OCI-LY7 (cell line): ENCODE data around the gene GNG13. TPM values are rescaled to one million over a fixed set of nuclear protein-coding genes. Genes with fewer than 3 reads are reported as not detected.

ENCODE experiments used
- BruUV-seq: library from RNA; stranded (reverse); fragments of 400-500 nt; replicated peaks from 2 replicates; lab custom pipeline; 2021; lab: Mats Ljungman, UMichigan
- CTCF ChIA-PET: fragments of 300-600 bp; sonication (Branson Sonifier 250); formaldehyde crosslinking; loops from one replicate; lab custom pipeline; 2022; ENCODE audit warnings: antibody characterized with exemption; ENCODE audit not compliant: unreplicated experiment; lab: Charles Lee
- POLR2A ChIA-PET: fragments of 300-600 bp; sonication (Branson Sonifier 250); formaldehyde crosslinking; loops from one replicate; lab custom pipeline; 2022; ENCODE audit warnings: antibody characterized with exemption; lab: Charles Lee
- DNase-seq: peaks from one replicate; pipeline ENCODE4 v3.0.0-alpha.2; 2015; ENCODE audit warnings: low spot score
- H2AFZ ChIP-seq: fragments of 200-600 bp; sonication (generic), shearing (Covaris generic); 2 replicates; pipeline ENCODE4 v1.6.1; 2014; ENCODE audit warnings: mild to moderate bottlenecking, antibody characterized with exemption, low read length, moderate library complexity
- H3K27ac ChIP-seq: fragments of 200-600 bp; sonication (generic); 2 replicates; pipeline ENCODE4 v1.5.1; 2014; ENCODE audit warnings: mixed run types, low read depth, mild to moderate bottlenecking, moderate library complexity, low read length, inconsistent platforms; ENCODE audit not compliant: poor library complexity, severe bottlenecking
- H3K36me3 ChIP-seq: fragments of 200-600 bp; sonication (generic); 2 replicates; pipeline ENCODE4 v1.6.1; 2014; ENCODE audit warnings: mild to moderate bottlenecking, antibody characterized with exemption, low read length, moderate library complexity, mixed read lengths; ENCODE audit not compliant: insufficient read depth
- H3K4me1 ChIP-seq: fragments of 200-600 bp; sonication (generic); 2 replicates; pipeline ENCODE4 v1.5.1; 2014; ENCODE audit warnings: mild to moderate bottlenecking, low read length; ENCODE audit not compliant: insufficient read depth, poor library complexity, severe bottlenecking
- H3K4me2 ChIP-seq: fragments of 200-600 bp; sonication (generic); 2 replicates; pipeline ENCODE4 v1.6.1; 2014; ENCODE audit warnings: mild to moderate bottlenecking, low read length
- H3K4me3 ChIP-seq: fragments of 200-600 bp; sonication (generic); 2 replicates; pipeline ENCODE4 v1.5.1; 2014; ENCODE audit warnings: mild to moderate bottlenecking, low read depth, low read length; ENCODE audit not compliant: poor library complexity, severe bottlenecking
- H3K79me2 ChIP-seq: fragments of 200-600 bp; sonication (generic); 2 replicates; pipeline ENCODE4 v1.6.1; 2016; ENCODE audit warnings: low read depth, mild to moderate bottlenecking, low read length, moderate library complexity, mixed read lengths; ENCODE audit not compliant: insufficient read depth
- H3K9me2 ChIP-seq: fragments of 200-600 bp; sonication (generic); 2 replicates; pipeline ENCODE4 v1.6.1; 2016; ENCODE audit warnings: mild to moderate bottlenecking, low read length, mixed read lengths; ENCODE audit not compliant: insufficient read depth
- H3K9me3 ChIP-seq: fragments of 200-600 bp; sonication (generic); 2 replicates; pipeline ENCODE4 v1.6.1; 2014; ENCODE audit warnings: mild to moderate bottlenecking, mixed run types, low read length, mixed read lengths
- H4K20me1 ChIP-seq: fragments of 200-600 bp; sonication (generic); 2 replicates; pipeline ENCODE4 v1.6.1; 2014; ENCODE audit warnings: mild to moderate bottlenecking, antibody characterized with exemption, low read length, moderate library complexity, mixed read lengths; ENCODE audit not compliant: insufficient read depth
- EZH2phosphoT487 ChIP-seq: fragments of 200-600 bp; sonication (generic); IDR thresholded peaks from 2 replicates; pipeline ENCODE4 v1.6.1; 2018; ENCODE audit warnings: low read depth, borderline replicate concordance, mild to moderate bottlenecking, mixed run types, antibody characterized with exemption, low read length, moderate library complexity, mixed read lengths
- intact Hi-C: fragments of 100-400 bp; cut with micrococcal nuclease; formaldehyde crosslinking; loops from one replicate; pipeline ENCODE4 v1.10.0; 2022; ENCODE audit not compliant: unreplicated experiment
- total RNA-seq, 2 experiments: library from RNA; depleted of rRNA in 1 of 2; stranded (reverse); fragments of >200 nt in 1 of 2; shearing (Covaris generic) in 1 of 2; gene quantifications; 2 replicates each; pipeline ENCODE4 v1.2.3, GENCODE V29; 2014 to 2022
- TF ChIP-seq, protein P1 (sequence below): fragments of 200-600 bp; sonication (generic); conservative IDR thresholded peaks from 2 replicates; pipeline ENCODE4 v1.5.1; 2014; ENCODE audit warnings: mild to moderate bottlenecking, antibody characterized with exemption, low read length, moderate library complexity, mixed read lengths

Gene GNG13
- total RNA-seq, 2 experiments from 2014 or later: not detected

DNA sequence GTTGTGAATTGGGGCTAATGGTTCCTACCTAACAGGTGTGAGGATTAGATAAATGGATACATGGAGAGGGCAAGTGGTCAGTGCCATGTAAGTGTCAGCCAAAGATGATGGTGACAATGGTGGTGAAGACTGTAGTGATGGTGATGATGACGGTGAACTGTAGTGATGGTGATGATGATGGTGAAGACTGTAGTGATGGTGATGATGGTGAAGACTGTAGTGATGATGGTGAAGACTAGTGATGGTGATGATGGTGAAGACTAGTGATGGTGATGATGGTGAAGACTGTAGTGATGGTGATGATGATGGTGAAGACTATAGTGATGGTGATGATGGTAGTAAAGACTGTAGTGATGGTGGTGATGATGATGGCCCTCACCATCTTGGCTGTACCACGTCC lies 18.1 kb upstream of the GNG13 start:
- no peak overlapping the region for H3K4me2 ChIP-seq
- no peaks in the 10 kb centered on the region for H3K36me3 ChIP-seq
- TF ChIP-seq, protein P1, sequence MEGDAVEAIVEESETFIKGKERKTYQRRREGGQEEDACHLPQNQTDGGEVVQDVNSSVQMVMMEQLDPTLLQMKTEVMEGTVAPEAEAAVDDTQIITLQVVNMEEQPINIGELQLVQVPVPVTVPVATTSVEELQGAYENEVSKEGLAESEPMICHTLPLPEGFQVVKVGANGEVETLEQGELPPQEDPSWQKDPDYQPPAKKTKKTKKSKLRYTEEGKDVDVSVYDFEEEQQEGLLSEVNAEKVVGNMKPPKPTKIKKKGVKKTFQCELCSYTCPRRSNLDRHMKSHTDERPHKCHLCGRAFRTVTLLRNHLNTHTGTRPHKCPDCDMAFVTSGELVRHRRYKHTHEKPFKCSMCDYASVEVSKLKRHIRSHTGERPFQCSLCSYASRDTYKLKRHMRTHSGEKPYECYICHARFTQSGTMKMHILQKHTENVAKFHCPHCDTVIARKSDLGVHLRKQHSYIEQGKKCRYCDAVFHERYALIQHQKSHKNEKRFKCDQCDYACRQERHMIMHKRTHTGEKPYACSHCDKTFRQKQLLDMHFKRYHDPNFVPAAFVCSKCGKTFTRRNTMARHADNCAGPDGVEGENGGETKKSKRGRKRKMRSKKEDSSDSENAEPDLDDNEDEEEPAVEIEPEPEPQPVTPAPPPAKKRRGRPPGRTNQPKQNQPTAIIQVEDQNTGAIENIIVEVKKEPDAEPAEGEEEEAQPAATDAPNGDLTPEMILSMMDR: no peak
- TF ChIP-seq EZH2phosphoT487: no peak
- intact Hi-C loops: no loop called here
- no peak for DNase-seq
- H4K20me1 ChIP-seq: no peaks in the 10 kb centered on the region
- H3K9me2 ChIP-seq: no peaks in the 10 kb centered on the region
- H2AFZ ChIP-seq: no peak overlapping the region
- BruUV-seq: no TSS peak
- no peaks in the 10 kb centered on the region for H3K9me3 ChIP-seq
- ChIA-PET POLR2A (no interaction called here), CTCF (no interaction called here)
- no peak overlapping the region for H3K4me3 ChIP-seq
- no peak overlapping the region for H3K27ac ChIP-seq
- no peaks in the 10 kb centered on the region for H3K4me1 ChIP-seq
- H3K79me2 ChIP-seq: no peaks in the 10 kb centered on the region

DNA sequence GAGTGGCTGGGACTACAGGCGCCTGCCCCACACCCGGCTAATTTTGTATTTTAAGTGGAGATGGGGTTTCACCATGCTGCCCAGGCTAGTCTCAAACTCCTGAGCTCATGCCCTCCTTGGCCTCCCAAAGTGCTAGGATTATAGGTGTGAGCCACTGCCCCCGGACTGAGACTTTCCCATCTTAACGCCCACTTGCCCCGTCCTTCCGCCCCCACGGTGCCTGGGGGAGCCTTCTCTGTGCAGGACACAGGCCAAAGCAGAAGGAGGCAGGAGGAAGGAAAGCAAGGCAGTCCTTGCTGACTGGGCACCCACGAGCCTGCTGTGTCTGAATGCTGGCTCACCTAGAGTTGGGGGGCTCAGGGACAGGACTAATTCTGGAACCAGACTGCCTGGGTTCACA lies 17.6 kb upstream of the GNG13 start:
- intact Hi-C loops: no loop called here
- ChIA-PET POLR2A (no interaction called here), CTCF (no interaction called here)
- H3K27ac ChIP-seq: no peak overlapping the region
- no peaks in the 10 kb centered on the region for H4K20me1 ChIP-seq
- DNase-seq: no peak
- no peaks in the 10 kb centered on the region for H3K4me1 ChIP-seq
- no peaks in the 10 kb centered on the region for H3K9me3 ChIP-seq
- H3K4me2 ChIP-seq: no peak overlapping the region
- no peaks in the 10 kb centered on the region for H3K9me2 ChIP-seq
- BruUV-seq: no TSS peak
- no peak for TF ChIP-seq EZH2phosphoT487
- TF ChIP-seq, protein P1: no peak
- H3K4me3 ChIP-seq: no peak overlapping the region
- H2AFZ ChIP-seq: no peak overlapping the region
- H3K36me3 ChIP-seq: no peaks in the 10 kb centered on the region
- H3K79me2 ChIP-seq: no peaks in the 10 kb centered on the region

DNA sequence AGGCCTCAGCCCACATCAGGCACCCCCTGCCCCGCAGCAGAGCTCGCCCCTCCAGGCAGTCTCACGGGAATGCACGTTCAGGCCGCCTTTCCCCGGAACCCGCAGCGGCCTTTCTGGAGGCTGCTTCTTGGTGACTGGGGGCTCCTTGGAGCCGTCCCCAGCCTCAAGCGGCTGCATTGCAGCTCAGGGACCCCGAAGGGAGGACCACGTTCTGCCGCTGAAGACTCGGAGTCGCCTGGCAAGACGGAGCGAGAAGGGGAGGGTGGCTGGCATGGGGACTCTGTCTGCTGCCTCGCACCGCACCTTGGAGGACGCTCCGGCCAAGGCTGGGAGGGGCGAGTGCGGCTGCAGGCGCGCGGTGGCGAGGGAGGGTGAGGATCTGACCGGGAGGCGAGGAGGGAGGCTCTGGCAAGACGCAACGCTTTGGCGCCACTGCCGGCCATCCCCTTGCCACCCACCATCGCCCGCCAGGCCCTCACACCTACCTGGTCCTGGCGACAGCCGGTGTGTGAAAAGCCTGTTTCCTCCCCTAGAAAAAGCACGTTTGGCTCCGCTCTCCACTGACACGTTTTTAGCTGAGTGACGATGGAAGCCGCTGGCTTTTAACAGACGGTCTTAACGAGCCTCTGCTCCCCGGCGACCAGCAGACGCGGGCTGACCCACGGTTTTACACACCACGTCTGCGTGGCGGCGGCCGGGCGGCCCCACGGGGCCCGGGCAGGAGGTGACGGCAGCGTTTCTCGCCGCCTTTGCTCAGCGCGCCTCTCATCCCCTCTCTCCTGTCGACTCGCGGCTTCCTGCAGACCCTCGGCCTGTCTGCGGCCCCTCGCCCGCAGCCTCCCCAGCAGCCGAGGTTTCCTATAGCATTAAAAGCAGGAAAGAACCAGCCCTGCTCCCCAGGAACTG lies 16.7 kb upstream of the GNG13 start:
- DNase-seq: no peak
- POLR2A ChIA-PET: no interaction called here
- Histone ChIP-seq H3K79me2 (no peaks in the 10 kb centered on the region), H4K20me1 (no peaks in the 10 kb centered on the region), H3K9me3 (no peaks in the 10 kb centered on the region), H3K36me3 (no peaks in the 10 kb centered on the region), H3K9me2 (no peaks in the 10 kb centered on the region), H2AFZ (no peak overlapping the region), H3K4me2 (no peak overlapping the region), H3K27ac (no peak overlapping the region), H3K4me1 (no peaks in the 10 kb centered on the region), H3K4me3 (no peak overlapping the region)
- intact Hi-C loops: no loop called here
- CTCF ChIA-PET: no interaction called here
- no peak for TF ChIP-seq EZH2phosphoT487
- TF ChIP-seq, protein P1: no peak
- no TSS peak for BruUV-seq
